Adipose tissue (tissue), 3 donors: ENCODE results near the gene MYOF. TPM values are rescaled to one million over a fixed set of nuclear protein-coding genes. Genes with fewer than 3 reads are reported as not detected.

Source experiments
- H3K27ac ChIP-seq: one replicate; pipeline ENCODE4 v1.5.1; 2013; ENCODE audit warnings: low read depth, low read length
- WGBS, 3 donors: extraction: QIAGEN DNeasy Blood & Tissue Kit; methylation state at CpG; one replicate each; pipeline ENCODE4 v1.1.7; 2013; 5-methylcytosine and 5-hydroxymethylcytosine counted together
- polyA plus RNA-seq, 3 donors: library from polyadenylated mRNA; stranded (reverse); fragments of 200-250 nt; gene quantifications; one replicate each; pipeline ENCODE4 v1.2.3, GENCODE V29; 2013
- donor health status: healthy with polysubstance abuse.
- donor health status: Bipolar disorder and iron deficiency.
- donor health status: healthy.

Gene MYOF
- polyA plus RNA-seq, 3 donors: 6.2 to 32.1 (median 11.6) TPM

DNA sequence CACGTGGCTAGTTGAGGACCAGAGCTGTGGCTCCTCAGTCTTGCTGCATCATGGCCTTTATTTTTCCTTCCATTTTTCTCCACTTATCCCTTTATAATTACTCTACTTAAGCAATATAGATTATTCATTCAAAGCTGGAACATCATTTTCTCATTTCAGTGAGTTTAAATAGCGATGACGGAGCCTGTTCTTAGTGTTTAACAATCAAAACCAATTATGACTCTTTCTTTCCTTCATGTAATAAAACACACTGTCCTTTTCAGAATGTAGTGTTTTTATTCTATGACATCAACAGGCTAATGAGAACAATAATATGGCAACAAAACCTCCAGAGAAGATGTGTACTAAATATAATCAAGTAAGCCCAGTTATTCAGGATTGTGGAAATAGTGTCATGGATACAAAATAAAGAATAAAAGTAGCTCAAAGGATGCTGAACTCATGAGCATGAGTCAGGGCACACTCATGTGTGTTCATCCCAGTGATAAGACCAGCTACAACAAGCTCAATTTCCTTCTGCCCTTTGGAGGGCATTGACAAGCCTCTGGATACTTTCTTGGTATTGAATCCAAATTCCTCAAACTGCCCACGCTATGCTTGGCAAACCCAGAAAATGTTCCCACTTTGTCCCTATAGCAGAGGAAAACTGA is 220.0 kb downstream of the MYOF start:
- 92 to 96% (median 95%) methylated on average over 4 of the region's 4 CpGs for WGBS, 3 donors
- no peak overlapping the region for H3K27ac ChIP-seq

DNA sequence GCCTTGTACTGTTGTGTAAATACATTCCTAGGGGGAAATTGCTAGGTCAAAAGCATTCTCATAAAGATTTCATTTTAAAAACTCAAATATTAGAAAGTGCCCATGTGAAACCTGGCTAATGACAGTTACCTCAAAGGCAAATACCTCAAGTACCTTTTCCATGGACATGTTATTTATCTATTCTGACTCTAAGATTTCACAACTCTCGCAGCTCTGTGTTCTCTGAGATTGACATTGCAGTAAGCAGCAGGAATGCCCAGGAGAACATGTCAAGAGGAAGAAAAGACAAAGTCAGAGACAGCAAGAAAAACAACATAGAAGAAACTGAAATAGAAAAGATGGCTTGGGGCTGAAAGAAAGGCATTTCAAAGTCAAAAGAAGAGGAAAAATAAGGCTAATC is 221.0 kb downstream of the MYOF start:
- H3K27ac ChIP-seq: no peak overlapping the region
- 69 to 84% (median 82%) methylated on average over 1 of the region's 1 CpG for WGBS, 3 donors

DNA sequence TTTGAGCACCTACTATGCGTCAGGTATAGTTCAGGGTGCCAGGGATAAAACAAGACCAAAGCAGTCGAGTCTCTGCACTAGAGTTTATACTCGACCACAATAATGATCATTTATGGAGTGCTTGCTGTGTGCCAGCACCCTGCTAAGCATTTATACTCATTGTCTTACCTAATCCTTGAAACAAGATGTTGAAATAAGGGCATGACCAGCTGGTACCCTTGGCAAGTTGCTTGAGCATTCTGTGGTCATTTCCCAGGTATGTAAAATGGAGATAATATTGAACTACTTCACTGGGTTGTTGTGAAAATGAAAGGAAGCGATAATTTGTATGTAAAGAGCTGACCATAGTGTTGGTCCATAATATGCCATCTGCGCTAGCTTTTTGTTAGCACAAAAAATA is 223.0 kb downstream of the MYOF start:
- WGBS, 3 donors: 77 to 93% (median 90%) methylated on average over 5 of the region's 5 CpGs

More for the DNA sequence above, 223.0 kb downstream of the MYOF start:
- H3K27ac ChIP-seq: no peak overlapping the region

Other genes with a start within 250 kb of the MYOF start
- 1 to 10 TPM in 1 of 3 donors, under 1 TPM in 2; 0.15 to 2.6 (median 0.22) TPM for gene CEP55, start 14.3 kb upstream of the MYOF start, polyA plus RNA-seq
- gene FFAR4, start 84.3 kb upstream of the MYOF start, polyA plus RNA-seq: 1 to 10 TPM in 2 of 3 donors, under 1 TPM in 1; 0.22 to 9.3 (median 1.3) TPM
- gene RBP4, start 118.9 kb upstream of the MYOF start, polyA plus RNA-seq: 1,000 to 10,000 TPM in 1 of 3 donors, 100 to 1,000 TPM in 2; 158 to 1,290 (median 307) TPM
- not detected for gene PDE6C, start 130.2 kb upstream of the MYOF start, polyA plus RNA-seq
- gene FRA10AC1, start 220.3 kb upstream of the MYOF start, polyA plus RNA-seq: 10 to 100 TPM in 1 of 3 donors, 1 to 10 TPM in 2; 6.4 to 12.4 (median 6.7) TPM